ENCODE measurements around the gene ARHGAP8. TPM values are rescaled to one million over a fixed set of nuclear protein-coding genes. Genes with fewer than 3 reads are reported as not detected.

Gene ARHGAP8
- polyA plus RNA-seq, 1 donor = 16.2 TPM

DNA sequence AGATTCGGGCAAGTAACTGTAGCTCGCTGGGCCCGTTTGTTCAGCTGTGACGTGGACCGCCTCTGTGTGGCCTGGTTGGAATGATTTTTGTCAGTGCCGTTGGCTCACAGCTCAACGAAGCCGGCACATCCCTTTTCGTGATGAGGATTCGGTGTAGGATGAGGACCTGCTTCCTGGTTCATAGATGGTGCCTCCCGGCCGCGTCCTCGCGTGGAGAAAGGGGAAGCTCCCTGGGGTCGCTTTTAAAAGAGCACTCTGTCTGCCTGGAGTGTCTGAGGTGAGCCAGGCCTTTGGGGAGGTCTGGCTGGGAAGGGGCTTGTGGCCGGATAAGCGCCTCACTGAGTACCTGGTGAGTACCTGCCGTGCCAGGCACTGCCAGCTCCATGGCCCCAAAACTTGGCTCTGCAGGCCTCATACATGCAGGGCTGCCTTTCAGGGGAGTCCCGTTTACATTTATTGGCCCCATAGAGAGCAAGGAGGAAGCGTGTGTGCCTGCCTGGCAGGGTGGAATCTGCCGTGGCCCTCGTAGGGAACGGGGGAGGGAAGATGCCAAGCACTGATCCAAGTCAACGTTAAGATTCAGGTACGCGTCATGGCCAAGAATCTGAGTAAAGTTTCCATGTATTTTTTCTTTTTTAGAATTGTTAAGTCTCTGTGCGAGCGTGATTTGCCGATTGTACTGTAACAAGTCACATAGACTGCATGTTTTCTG, 88.4 kb downstream of the ARHGAP8 start:
- no peak overlapping the region for H3K27ac ChIP-seq (ENCODE audit: low read length)
- H3K4me3 ChIP-seq (ENCODE audit: low read length) = no peak overlapping the region
- no peak for DNase-seq
- no peaks in the 10 kb centered on the region for H3K9me3 ChIP-seq (ENCODE audit: control insufficient read depth, low read depth, low read length)
- WGBS (ENCODE audit: insufficient coverage, low lambda C conversion rate) = no CpG with 5 or more reads among the region's 30 CpGs
- H3K27me3 ChIP-seq (ENCODE audit: control insufficient read depth, insufficient read depth, low read length) = no peaks in the 10 kb centered on the region
- no peaks in the 10 kb centered on the region for H3K4me1 ChIP-seq (ENCODE audit: control insufficient read depth, insufficient read depth, low read length)
- H3K36me3 ChIP-seq (ENCODE audit: control insufficient read depth, insufficient read depth, low read length) = peaks cover 3% of the 10 kb centered on the region

DNA sequence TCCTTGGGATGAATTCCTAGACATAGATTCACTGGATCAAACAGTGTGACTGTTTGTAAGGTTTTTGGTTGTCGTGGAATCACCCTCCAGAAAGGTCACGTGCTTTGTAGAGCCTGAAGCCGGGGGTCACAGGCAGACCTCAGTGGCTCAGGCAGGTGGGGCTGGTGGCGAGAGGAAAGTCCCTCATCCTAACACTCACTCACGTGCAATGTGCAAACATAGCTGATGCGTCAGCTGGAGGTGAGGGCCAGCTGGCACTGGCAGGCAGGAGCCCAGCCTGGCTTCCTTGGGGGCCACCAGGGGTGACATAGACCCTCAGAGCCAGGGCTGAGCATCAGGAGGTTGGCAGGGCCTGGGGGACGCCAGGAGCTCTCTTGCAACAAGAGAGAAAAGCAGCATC, 90.0 kb downstream of the ARHGAP8 start:
- no peaks in the 10 kb centered on the region for H3K4me1 ChIP-seq (ENCODE audit: control insufficient read depth, insufficient read depth, low read length)
- H3K36me3 ChIP-seq (ENCODE audit: control insufficient read depth, insufficient read depth, low read length) = no peaks in the 10 kb centered on the region
- WGBS (ENCODE audit: insufficient coverage, low lambda C conversion rate) = no CpG with 5 or more reads among the region's 7 CpGs
- no peak overlapping the region for H3K27ac ChIP-seq (ENCODE audit: low read length)
- H3K27me3 ChIP-seq (ENCODE audit: control insufficient read depth, insufficient read depth, low read length) = no peaks in the 10 kb centered on the region
- H3K4me3 ChIP-seq (ENCODE audit: low read length) = no peak overlapping the region
- DNase-seq = no peak
- no peaks in the 10 kb centered on the region for H3K9me3 ChIP-seq (ENCODE audit: control insufficient read depth, low read depth, low read length)

DNA sequence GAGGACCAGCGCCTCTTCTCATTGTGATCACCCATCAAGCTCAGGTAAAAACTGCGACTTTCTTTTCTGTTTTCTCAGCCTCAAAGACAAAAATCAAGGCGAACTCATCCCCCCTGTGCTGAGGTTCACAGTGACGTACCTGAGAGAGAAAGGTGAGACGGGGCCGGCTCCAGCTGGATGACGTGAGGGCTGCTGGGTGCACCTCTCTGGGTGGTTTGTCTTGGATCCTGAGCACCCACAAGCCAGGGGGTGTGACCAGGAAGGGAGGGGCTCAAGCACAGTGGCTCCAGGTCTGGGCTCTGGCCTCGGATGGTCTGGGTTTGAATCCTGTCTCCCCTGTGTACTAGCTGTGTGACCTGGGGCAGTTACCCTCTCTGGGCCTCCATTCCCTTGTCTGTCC, 92.8 kb downstream of the ARHGAP8 start:
- H3K4me3 ChIP-seq (ENCODE audit: low read length) = no peak overlapping the region
- no peaks in the 10 kb centered on the region for H3K27me3 ChIP-seq (ENCODE audit: control insufficient read depth, insufficient read depth, low read length)
- H3K4me1 ChIP-seq (ENCODE audit: control insufficient read depth, insufficient read depth, low read length) = no peaks in the 10 kb centered on the region
- no CpG with 5 or more reads among the region's 8 CpGs for WGBS (ENCODE audit: insufficient coverage, low lambda C conversion rate)
- H3K36me3 ChIP-seq (ENCODE audit: control insufficient read depth, insufficient read depth, low read length) = no peaks in the 10 kb centered on the region
- DNase-seq = no peak
- no peaks in the 10 kb centered on the region for H3K9me3 ChIP-seq (ENCODE audit: control insufficient read depth, low read depth, low read length)
- no peak overlapping the region for H3K27ac ChIP-seq (ENCODE audit: low read length)

DNA sequence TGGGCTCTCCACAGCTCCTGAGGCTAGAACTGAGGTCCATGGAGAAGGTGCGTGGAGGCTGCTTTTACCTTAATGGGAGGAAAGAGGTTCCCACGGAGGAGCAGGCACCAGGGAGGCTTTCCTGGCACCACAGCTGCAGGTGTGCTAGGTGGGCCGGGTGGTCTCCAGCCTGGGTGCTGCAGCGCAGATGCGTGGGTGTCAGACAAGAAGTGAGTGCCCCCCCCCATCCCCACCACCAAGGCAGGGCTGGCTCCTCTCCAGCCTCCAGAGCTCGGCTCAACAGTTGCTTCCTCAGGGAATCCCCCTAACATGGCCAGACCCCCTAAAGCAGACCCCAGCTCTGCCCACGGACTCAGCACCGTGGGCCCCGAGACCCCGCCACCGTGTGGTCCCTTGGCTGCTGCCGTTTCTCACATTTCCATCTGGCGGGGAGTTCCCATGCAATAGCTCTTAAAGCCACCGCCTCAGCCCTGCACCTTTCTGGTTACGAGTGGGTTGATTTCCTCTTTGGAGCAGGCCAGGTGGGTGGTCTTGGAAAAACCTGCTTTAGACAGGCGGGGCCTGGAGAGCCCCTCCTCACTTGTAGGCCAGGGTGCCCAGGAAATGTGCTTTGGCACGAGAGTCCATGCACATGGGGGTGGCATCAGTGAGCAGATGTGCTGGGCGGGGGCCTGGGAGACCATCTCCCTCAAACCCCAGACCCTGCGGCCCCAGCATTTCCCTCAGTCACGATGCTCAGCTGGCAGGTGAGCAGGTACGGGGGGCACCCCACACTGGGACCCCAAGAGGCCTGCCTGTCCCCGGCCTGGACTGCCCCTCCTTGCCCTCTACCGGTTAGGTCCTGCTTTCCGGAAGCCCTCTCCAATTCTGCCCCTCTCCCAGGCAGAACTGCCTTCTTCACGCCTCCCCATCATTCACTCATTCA, 93.7 kb downstream of the ARHGAP8 start:
- Histone ChIP-seq H3K36me3 (ENCODE audit: control insufficient read depth, insufficient read depth, low read length) (no peaks in the 10 kb centered on the region), H3K27ac (ENCODE audit: low read length) (no peak overlapping the region), H3K9me3 (ENCODE audit: control insufficient read depth, low read depth, low read length) (no peaks in the 10 kb centered on the region), H3K4me1 (ENCODE audit: control insufficient read depth, insufficient read depth, low read length) (no peaks in the 10 kb centered on the region), H3K4me3 (ENCODE audit: low read length) (no peak overlapping the region), H3K27me3 (ENCODE audit: control insufficient read depth, insufficient read depth, low read length) (no peaks in the 10 kb centered on the region)
- DNase-seq = no peak
- WGBS (ENCODE audit: insufficient coverage, low lambda C conversion rate) = no CpG with 5 or more reads among the region's 25 CpGs

DNA sequence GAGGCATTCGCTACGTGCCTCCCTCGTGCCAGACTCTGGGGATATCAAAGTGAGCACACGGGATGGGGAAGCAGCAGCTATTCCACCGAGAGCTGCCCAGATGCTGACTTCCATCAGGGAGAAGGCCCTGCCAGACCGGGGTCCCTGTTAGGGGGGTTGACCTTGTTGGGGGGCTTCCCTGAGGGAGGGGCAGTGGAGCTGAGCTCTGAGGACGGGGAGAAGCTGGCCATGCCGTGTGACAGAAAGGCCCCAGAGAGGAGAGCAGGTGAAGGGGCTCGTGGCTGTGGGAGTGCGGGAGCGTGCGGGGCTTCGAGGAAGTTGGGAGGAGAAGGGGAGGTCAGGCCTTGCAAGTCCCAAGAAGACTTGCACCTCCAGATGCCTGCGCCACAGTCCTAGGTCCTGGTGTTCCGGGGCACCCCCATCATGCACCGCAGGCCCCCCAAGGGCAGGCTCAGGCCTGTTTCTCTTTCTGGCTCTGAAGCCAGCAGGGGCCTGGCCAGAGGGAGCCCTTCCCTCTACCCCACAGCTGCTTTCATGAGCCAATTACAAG, 94.4 kb downstream of the ARHGAP8 start:
- Histone ChIP-seq H3K4me1 (ENCODE audit: control insufficient read depth, insufficient read depth, low read length) (no peaks in the 10 kb centered on the region), H3K36me3 (ENCODE audit: control insufficient read depth, insufficient read depth, low read length) (no peaks in the 10 kb centered on the region), H3K27ac (ENCODE audit: low read length) (no peak overlapping the region), H3K9me3 (ENCODE audit: control insufficient read depth, low read depth, low read length) (no peaks in the 10 kb centered on the region), H3K4me3 (ENCODE audit: low read length) (no peak overlapping the region), H3K27me3 (ENCODE audit: control insufficient read depth, insufficient read depth, low read length) (no peaks in the 10 kb centered on the region)
- no peak for DNase-seq
- WGBS (ENCODE audit: insufficient coverage, low lambda C conversion rate) = no CpG with 5 or more reads among the region's 16 CpGs

DNA sequence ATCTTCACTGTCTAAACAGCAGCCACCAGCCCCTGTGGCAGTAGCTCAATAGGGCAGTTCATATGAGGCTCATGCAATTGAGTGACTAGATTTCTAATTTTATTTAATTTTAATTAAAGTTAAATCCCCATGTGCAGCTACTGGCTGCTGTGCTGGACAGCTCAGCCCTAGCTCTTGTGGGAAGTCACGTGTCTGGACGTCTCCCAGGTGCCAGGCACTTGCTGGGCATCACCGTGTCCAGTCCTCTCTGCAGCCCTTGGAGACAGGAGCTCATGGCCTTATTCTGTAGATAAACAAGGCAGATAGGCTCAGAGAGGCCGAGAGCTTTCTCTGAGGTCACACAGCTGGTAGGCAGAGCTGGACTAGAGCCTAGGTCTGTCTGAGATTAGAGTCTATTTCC, 95.0 kb downstream of the ARHGAP8 start:
- H3K27me3 ChIP-seq (ENCODE audit: control insufficient read depth, insufficient read depth, low read length) = no peaks in the 10 kb centered on the region
- WGBS (ENCODE audit: insufficient coverage, low lambda C conversion rate) = no CpG with 5 or more reads among the region's 4 CpGs
- DNase-seq = no peak
- no peaks in the 10 kb centered on the region for H3K36me3 ChIP-seq (ENCODE audit: control insufficient read depth, insufficient read depth, low read length)
- no peaks in the 10 kb centered on the region for H3K4me1 ChIP-seq (ENCODE audit: control insufficient read depth, insufficient read depth, low read length)
- H3K4me3 ChIP-seq (ENCODE audit: low read length) = no peak overlapping the region
- no peaks in the 10 kb centered on the region for H3K9me3 ChIP-seq (ENCODE audit: control insufficient read depth, low read depth, low read length)
- H3K27ac ChIP-seq (ENCODE audit: low read length) = no peak overlapping the region

DNA sequence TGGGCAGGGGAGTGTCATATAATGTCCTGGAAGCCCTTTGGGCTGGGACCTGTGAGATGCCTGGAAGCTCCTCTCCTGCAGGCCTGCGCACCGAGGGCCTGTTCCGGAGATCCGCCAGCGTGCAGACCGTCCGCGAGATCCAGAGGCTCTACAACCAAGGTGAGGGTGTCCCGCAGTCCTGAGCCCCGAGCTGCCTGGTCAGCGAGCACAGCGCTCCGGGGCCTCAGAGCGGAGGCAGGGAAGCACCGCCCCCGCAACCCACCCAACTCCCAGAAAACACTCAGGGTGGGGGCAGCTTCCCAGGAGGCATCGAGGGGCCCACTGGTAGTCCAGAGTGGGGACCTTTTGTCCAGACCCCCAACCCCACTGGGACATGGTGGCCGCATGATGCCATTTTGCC, 95.5 kb downstream of the ARHGAP8 start:
- Histone ChIP-seq H3K4me3 (ENCODE audit: low read length) (no peak overlapping the region), H3K36me3 (ENCODE audit: control insufficient read depth, insufficient read depth, low read length) (no peaks in the 10 kb centered on the region), H3K9me3 (ENCODE audit: control insufficient read depth, low read depth, low read length) (no peaks in the 10 kb centered on the region), H3K27ac (ENCODE audit: low read length) (no peak overlapping the region), H3K27me3 (ENCODE audit: control insufficient read depth, insufficient read depth, low read length) (no peaks in the 10 kb centered on the region), H3K4me1 (ENCODE audit: control insufficient read depth, insufficient read depth, low read length) (no peaks in the 10 kb centered on the region)
- no peak for DNase-seq
- no CpG with 5 or more reads among the region's 18 CpGs for WGBS (ENCODE audit: insufficient coverage, low lambda C conversion rate)

DNA sequence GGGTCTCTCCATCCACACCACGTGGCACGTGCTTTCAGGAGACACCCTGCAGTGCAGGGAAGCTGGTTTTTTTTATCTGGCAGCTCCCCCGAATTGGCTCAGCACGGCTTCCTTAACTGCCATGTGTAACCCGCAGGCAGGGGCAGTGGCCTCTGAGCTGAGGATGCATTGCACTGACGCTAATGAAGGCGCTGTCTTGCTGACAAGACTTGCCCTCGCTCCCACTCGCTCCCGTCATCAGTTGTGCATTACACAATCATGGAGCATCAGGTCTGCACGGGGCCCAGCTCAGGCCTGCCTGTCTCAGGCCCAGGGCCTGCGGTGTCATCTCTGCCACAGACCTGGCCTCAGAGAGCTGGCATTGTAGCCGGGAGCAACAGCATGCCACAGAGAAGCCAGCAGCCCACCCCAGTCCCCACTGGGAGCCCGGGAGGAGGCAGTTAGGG, 95.9 kb downstream of the ARHGAP8 start:
- WGBS (ENCODE audit: insufficient coverage, low lambda C conversion rate) = no CpG with 5 or more reads among the region's 14 CpGs
- no peak overlapping the region for H3K27ac ChIP-seq (ENCODE audit: low read length)
- no peaks in the 10 kb centered on the region for H3K36me3 ChIP-seq (ENCODE audit: control insufficient read depth, insufficient read depth, low read length)
- no peaks in the 10 kb centered on the region for H3K27me3 ChIP-seq (ENCODE audit: control insufficient read depth, insufficient read depth, low read length)
- no peaks in the 10 kb centered on the region for H3K4me1 ChIP-seq (ENCODE audit: control insufficient read depth, insufficient read depth, low read length)
- H3K4me3 ChIP-seq (ENCODE audit: low read length) = no peak overlapping the region
- DNase-seq = no peak
- H3K9me3 ChIP-seq (ENCODE audit: control insufficient read depth, low read depth, low read length) = no peaks in the 10 kb centered on the region

DNA sequence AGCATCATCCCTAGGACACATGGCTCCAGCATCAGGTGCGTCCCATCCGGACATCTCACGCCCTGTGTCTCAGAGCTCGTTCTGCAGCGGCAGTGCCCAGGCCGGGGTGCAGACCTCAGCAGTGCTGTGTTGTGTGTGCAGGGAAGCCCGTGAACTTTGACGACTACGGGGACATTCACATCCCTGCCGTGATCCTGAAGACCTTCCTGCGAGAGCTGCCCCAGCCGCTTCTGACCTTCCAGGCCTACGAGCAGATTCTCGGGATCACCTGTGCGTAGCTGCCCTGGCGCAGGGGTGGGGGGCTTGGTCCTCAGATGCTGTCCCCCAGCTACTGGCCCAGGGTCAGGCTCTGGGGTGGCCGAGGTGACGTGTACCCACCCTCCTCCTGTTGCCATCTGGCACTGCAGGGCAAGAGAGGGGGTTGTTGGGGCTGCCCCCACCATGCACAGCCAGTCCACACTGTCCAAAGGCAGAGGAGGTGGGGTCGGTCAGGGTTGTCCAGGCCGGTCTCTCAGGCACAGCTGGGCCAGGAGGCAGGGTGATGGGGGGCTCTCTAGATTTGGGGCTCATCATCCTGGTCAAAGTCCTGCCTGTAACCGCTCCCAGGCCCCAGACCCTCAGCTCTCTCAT, 96.5 kb downstream of the ARHGAP8 start:
- Histone ChIP-seq H3K4me1 (ENCODE audit: control insufficient read depth, insufficient read depth, low read length) (no peaks in the 10 kb centered on the region), H3K4me3 (ENCODE audit: low read length) (no peak overlapping the region), H3K9me3 (ENCODE audit: control insufficient read depth, low read depth, low read length) (no peaks in the 10 kb centered on the region), H3K27ac (ENCODE audit: low read length) (no peak overlapping the region), H3K27me3 (ENCODE audit: control insufficient read depth, insufficient read depth, low read length) (no peaks in the 10 kb centered on the region), H3K36me3 (ENCODE audit: control insufficient read depth, insufficient read depth, low read length) (no peaks in the 10 kb centered on the region)
- no CpG with 5 or more reads among the region's 21 CpGs for WGBS (ENCODE audit: insufficient coverage, low lambda C conversion rate)
- DNase-seq = no peak

DNA sequence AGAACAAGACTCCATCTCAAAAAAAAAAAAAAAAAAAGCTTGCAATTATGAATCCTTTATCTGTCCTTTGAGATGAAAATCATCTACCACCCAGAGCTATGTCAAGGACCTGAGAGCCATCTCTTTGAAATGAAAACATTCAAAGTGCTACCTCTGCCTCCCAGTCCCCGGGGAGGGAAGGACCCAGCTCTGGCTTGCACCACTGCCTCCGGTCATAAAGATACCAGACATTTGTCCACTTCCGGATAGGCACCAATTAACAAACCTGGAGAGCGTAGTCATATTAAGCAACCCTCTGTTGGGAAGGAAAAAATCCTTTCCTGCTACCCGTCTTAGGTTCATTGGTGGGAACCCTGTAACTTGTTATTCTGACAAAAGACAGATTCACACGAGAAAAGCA, 98.6 kb downstream of the ARHGAP8 start:
- no peak overlapping the region for H3K27ac ChIP-seq (ENCODE audit: low read length)
- no peak overlapping the region for H3K4me3 ChIP-seq (ENCODE audit: low read length)
- H3K9me3 ChIP-seq (ENCODE audit: control insufficient read depth, low read depth, low read length) = no peaks in the 10 kb centered on the region
- WGBS (ENCODE audit: insufficient coverage, low lambda C conversion rate) = 20% methylated on average over 1 of the region's 6 CpGs
- H3K36me3 ChIP-seq (ENCODE audit: control insufficient read depth, insufficient read depth, low read length) = no peaks in the 10 kb centered on the region
- no peaks in the 10 kb centered on the region for H3K27me3 ChIP-seq (ENCODE audit: control insufficient read depth, insufficient read depth, low read length)
- no peak for DNase-seq
- no peaks in the 10 kb centered on the region for H3K4me1 ChIP-seq (ENCODE audit: control insufficient read depth, insufficient read depth, low read length)

Data from large intestine (tissue), 3 donors.